Stimulated activated naive B cell treated with anti-CD40 and anti-IgM and Interleukin-4, amounts not matched to agents 10 μg/mL and 1 μg/mL and 100 μg/mL, for 72 hours (primary cell): ENCODE data around the gene PTPN7.
A peak's percentile ranks its signal among the peaks of the same experiment; 100 is the strongest.
"Not testable (repeated sequence)": the region's sequence is repeated elsewhere in the genome, so short reads cannot be mapped to it uniquely, and the experiment has no call there.

Source experiments
- ATAC-seq, 2 donors: fragments of 150-1000 bp; cut with Tn5 transposase; replicated peaks; 2 replicates each; pipeline ENCODE4 v1.10.0; 2021; ENCODE audit warnings: moderate library complexity in 1 of 2
- DNase-seq: peaks from one replicate; pipeline ENCODE4 v3.0.0; 2021
- H3K27ac Mint-ChIP-seq: one replicate; pipeline ENCODE4 v1.8.0; 2022; ENCODE audit warnings: mild to moderate bottlenecking, mixed read lengths
- H3K27me3 Mint-ChIP-seq, 2 donors: one replicate each; pipeline ENCODE4 v1.8.0; 2022; ENCODE audit warnings: mixed read lengths in 2 of 2
- H3K36me3 Mint-ChIP-seq, 2 donors: one replicate each; pipeline ENCODE4 v1.8.0; 2022; ENCODE audit warnings: mixed read lengths in 2 of 2, mild to moderate bottlenecking in 1 of 2
- H3K4me1 Mint-ChIP-seq, 2 donors: one replicate each; pipeline ENCODE4 v1.8.0; 2022; ENCODE audit warnings: mixed read lengths in 2 of 2, mild to moderate bottlenecking in 1 of 2
- H3K4me3 Mint-ChIP-seq, 2 donors: one replicate each; pipeline ENCODE4 v1.8.0; 2022; ENCODE audit warnings: mild to moderate bottlenecking in 2 of 2, mixed read lengths in 2 of 2, moderate library complexity in 1 of 2
- H3K9me3 Mint-ChIP-seq, 2 donors: one replicate each; pipeline ENCODE4 v1.8.0; 2022; ENCODE audit warnings: mixed read lengths in 2 of 2, mild to moderate bottlenecking in 1 of 2

PTPN7 gene

DNA sequence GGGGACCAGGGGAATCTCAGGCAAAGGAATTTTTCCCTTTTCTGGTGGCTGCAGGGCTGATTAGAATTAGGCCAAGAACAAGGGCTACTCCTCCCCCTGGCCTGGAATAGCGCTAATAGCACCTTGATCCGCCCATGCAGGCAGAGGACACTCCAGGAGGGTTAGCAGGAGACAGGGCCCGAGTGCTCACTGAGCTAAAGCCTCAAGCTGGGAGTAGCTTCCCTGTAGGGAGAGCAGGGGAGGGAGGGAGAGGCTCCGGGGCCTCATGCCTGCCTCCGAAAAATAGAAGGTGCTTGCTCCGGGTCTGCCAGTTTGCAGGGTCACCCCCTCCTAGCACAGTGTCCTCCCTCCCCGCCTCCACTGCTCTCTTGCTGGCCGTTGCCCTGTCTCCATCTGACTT lies 3.8 kb downstream of the PTPN7 start:
- peaks cover 31 to 52% of the 10 kb centered on the region in 2 donors for H3K4me1 Mint-ChIP-seq
- no peak overlapping the region for H3K4me3 Mint-ChIP-seq
- H3K36me3 Mint-ChIP-seq: peaks cover 44 to 55% of the 10 kb centered on the region in 2 donors
- no peaks in the 10 kb centered on the region for H3K27me3 Mint-ChIP-seq
- no peak for ATAC-seq
- DNase-seq: no peak
- H3K27ac Mint-ChIP-seq: no peak overlapping the region
- H3K9me3 Mint-ChIP-seq: no peaks in the 10 kb centered on the region

DNA sequence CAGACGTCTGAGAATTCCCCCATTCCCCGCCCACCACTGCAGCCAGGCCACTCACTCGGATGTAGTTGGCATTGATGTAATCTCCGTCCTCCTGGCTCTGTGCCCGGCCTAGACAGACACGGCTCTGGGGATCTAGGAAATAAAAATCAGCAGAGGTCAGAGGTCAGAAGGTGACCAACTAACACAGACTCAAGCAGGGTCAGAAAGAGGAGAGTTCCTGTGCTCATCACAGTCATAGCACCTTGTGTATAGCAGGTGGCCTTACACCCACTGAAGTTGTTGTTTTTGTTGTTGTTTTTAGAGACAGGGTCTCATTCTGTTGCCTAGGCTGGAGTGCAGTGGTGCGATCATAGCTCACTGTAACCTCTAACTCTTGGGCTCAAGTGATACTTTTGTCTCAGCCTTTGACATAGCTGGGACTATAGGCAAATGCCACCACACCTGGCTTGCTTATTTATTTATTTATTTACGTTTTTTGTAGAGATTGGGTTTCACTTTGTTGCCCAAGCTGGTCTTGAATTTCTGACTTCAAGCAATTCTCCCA lies 4.9 kb downstream of the PTPN7 start:
- Mint-ChIP-seq H3K4me1 (peaks cover 25 to 42% of the 10 kb centered on the region in 2 donors), H3K4me3 (no peak overlapping the region), H3K36me3 (peaks cover 52 to 64% of the 10 kb centered on the region in 2 donors), H3K27ac (no peak overlapping the region), H3K27me3 (no peaks in the 10 kb centered on the region), H3K9me3 (no peaks in the 10 kb centered on the region)
- ATAC-seq (no peak), DNase-seq (no peak)

DNA sequence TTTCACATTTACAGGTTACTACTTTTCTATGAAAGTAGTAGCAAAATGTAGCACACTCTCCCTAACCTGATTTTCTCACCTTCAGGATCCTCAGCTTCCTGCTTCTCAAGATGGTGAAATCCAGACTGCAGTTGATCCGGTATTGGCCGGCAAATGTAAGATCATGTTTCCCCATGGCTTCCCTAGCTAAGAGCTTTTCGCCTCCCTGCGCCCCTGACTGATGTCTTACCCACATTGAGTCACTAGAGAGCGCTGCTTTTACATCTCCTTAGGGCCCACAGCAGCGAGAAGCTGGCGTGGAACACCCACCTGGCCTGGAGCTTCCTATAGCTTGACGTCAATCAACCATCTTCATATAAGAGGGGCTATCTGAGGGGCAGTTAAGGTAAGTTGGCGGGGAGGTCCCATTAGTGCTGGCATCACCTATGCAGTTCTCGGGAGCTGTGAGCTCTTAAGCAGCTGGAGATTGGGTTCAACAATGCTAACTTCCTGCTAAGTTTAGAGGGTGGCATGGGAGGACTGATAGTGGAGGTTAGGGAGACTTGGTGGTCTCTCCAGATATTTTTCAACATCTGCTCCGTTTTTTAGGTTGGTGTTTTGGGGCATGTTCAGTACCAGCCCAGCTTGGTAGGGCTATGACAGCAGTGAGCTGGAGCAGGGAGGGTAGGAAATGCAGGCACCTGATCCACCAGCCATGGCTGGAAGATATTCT lies 5.5 kb downstream of the PTPN7 start:
- DNase-seq: no peak
- H3K4me1 Mint-ChIP-seq: peaks cover 22 to 35% of the 10 kb centered on the region in 2 donors
- no peaks in the 10 kb centered on the region for H3K9me3 Mint-ChIP-seq
- no peaks in the 10 kb centered on the region for H3K27me3 Mint-ChIP-seq
- no peak overlapping the region for H3K27ac Mint-ChIP-seq
- H3K36me3 Mint-ChIP-seq: peaks cover 53 to 66% of the 10 kb centered on the region in 2 donors
- ATAC-seq: peak; percentile 49 to 58
- no peak overlapping the region for H3K4me3 Mint-ChIP-seq

DNA sequence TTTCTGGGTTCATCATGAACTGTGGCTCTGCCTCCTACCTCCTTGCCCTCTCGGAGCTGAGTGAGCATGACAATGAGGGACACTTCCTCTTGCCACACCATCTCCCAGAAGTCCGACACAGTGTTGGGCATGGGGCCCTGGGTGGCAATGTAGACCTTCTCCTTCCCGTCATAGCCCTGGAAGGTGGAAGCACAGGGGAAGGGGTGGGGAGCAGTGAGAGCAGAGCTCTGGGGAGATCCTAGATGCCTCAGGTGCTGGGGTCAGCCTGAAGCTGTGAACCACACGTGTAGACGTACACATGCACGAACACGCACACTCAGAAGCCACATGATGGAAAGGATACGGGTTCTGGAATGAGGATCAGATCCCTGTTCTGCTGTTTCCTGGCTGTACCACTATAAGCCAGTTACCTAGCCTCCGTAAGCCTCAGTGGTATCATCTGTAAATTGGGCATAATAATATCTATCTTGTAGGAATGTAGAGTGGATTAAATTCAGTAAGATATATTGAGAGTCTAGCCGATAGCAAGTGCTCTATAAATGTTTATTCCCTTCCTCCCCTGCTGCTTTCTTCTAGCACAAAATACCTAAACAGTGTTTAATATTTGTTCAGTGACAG lies 6.1 kb downstream of the PTPN7 start:
- no peak overlapping the region for H3K27ac Mint-ChIP-seq
- H3K4me1 Mint-ChIP-seq: peaks cover 17 to 29% of the 10 kb centered on the region in 2 donors
- ATAC-seq (no peak), DNase-seq (no peak)
- H3K36me3 Mint-ChIP-seq: peaks cover 50 to 61% of the 10 kb centered on the region in 2 donors
- no peaks in the 10 kb centered on the region for H3K9me3 Mint-ChIP-seq
- no peak overlapping the region for H3K4me3 Mint-ChIP-seq
- H3K27me3 Mint-ChIP-seq: no peaks in the 10 kb centered on the region

GRCh38 chr1:202153284-202153683 lies 7.1 kb downstream of the PTPN7 start:
- Mint-ChIP-seq H3K36me3 (peaks cover 51 to 60% of the 10 kb centered on the region in 2 donors), H3K4me1 (peaks cover 11 to 21% of the 10 kb centered on the region in 2 donors), H3K27me3 (no peaks in the 10 kb centered on the region), H3K9me3 (no peaks in the 10 kb centered on the region), H3K4me3 (no peak overlapping the region), H3K27ac (no peak overlapping the region)
- ATAC-seq: no peak
- no peak for DNase-seq

DNA sequence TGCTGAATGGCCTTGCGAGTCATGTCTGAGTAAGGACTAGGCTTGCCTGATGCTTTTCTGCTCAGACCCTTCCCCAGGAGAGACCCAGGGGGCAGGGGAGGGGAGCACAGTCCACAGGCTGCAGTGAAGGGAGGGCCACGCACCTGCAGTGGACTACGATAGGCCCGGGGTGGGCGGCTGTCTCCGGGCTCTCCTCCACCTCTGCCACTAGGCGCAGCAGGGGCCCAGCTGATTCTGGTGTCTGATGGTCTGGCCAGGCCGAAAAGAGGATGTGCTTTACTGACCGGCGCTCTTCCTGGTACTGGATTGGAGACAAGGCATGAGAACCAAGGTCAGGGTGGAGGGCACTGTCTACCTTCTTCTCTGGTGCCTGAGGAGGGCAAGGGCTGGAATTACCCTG lies 8.0 kb downstream of the PTPN7 start:
- DNase-seq (no peak), ATAC-seq (no peak)
- Mint-ChIP-seq H3K9me3 (no peaks in the 10 kb centered on the region), H3K4me1 (peaks cover 14 to 18% of the 10 kb centered on the region in 2 donors), H3K36me3 (peaks cover 50 to 60% of the 10 kb centered on the region in 2 donors), H3K27ac (peak overlapping the region; percentile 31), H3K4me3 (no peak overlapping the region), H3K27me3 (no peaks in the 10 kb centered on the region)

DNA sequence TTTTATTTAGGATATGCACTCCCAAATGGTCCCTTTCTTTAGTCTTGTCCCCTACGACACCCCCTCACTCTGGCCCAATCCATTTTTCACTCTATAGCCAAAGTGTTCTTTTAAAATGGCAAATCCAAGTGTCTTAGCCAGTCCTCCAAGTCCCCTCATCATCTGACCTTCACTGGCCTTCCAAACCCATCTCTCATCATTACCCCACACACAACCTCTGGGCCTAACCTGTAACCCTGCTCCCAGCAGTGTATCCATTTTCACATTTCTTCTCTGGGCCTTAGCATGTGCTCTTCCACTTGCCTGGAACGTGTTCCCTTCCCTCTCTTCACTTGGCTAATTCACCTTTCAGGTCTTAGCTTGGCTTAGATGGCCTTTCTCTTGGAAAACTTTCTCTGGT lies 9.4 kb downstream of the PTPN7 start:
- ATAC-seq (no peak), DNase-seq (no peak)
- Mint-ChIP-seq H3K36me3 (peaks cover 45 to 56% of the 10 kb centered on the region in 2 donors), H3K4me1 (peaks cover 15 to 27% of the 10 kb centered on the region in 2 donors), H3K9me3 (no peaks in the 10 kb centered on the region), H3K27me3 (no peaks in the 10 kb centered on the region), H3K4me3 (no peak overlapping the region), H3K27ac (no peak overlapping the region)

- Mint-ChIP-seq H3K27ac (no peak overlapping the region), H3K36me3 (peaks cover 45 to 53% of the 10 kb centered on the region in 2 donors), H3K9me3 (no peaks in the 10 kb centered on the region), H3K4me3 (no peak overlapping the region), H3K4me1 (peaks cover 15 to 32% of the 10 kb centered on the region in 2 donors), H3K27me3 (no peaks in the 10 kb centered on the region)
- ATAC-seq: no peak
- DNase-seq: no peak
These were observed 9.8 kb downstream of the PTPN7 start for GRCh38 chr1:202150602-202151001.

DNA sequence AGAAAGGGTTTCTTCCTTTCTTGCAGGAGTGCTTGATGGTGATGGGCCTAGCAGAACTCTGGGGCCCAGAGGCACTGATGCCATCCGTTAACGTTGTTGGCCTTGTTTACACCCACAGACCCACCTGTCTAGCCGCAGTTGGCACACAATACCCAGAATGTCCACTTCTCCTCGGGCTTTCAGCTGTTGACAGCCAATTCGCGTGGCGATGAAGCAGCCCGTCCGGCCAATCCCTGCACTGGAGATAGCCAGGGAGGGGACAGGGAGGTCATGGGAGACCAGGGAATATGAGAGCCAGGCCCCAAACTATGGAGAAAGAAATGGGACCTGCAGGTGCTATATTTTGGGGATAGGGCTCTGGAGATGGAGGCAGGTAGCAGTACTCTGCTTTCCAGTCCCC lies 10.2 kb downstream of the PTPN7 start:
- H3K36me3 Mint-ChIP-seq: peaks cover 44 to 49% of the 10 kb centered on the region in 2 donors
- H3K27ac Mint-ChIP-seq: no peak overlapping the region
- DNase-seq (no peak), ATAC-seq (no peak)
- H3K4me3 Mint-ChIP-seq: no peak overlapping the region
- no peaks in the 10 kb centered on the region for H3K27me3 Mint-ChIP-seq
- no peaks in the 10 kb centered on the region for H3K9me3 Mint-ChIP-seq
- peaks cover 17 to 35% of the 10 kb centered on the region in 2 donors for H3K4me1 Mint-ChIP-seq

DNA sequence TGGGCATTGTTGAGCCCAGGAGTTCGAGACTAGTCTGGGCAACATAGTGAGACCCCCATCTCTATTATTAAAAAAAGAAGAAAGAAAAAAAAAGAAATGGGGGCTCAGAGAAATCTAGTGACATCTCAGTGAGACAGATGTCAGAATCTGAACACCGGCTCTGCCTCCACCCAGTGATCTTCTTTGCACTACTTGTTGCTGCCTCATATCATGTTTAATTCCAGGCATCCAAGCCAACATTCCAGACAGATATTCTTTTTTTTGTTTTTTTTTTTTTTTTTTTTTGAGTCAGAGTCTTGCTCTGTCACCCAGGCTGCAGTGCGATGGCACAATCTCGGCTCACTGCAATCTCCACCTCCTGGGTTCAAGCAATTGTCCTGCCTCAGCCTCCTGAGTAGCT lies 10.8 kb downstream of the PTPN7 start:
- DNase-seq (no peak), ATAC-seq (no peak)
- Mint-ChIP-seq H3K4me3 (no peak overlapping the region), H3K4me1 (peaks cover 13 to 33% of the 10 kb centered on the region in 2 donors), H3K27ac (no peak overlapping the region), H3K36me3 (peaks cover 38 to 43% of the 10 kb centered on the region in 2 donors), H3K9me3 (no peaks in the 10 kb centered on the region), H3K27me3 (no peaks in the 10 kb centered on the region)

GRCh38 chr1:202148391-202148790 lies 12.0 kb downstream of the PTPN7 start:
- Mint-ChIP-seq H3K4me1 (peaks cover 14 to 37% of the 10 kb centered on the region in 2 donors), H3K4me3 (no peak overlapping the region), H3K36me3 (peaks cover 33 to 37% of the 10 kb centered on the region in 2 donors), H3K9me3 (no peaks in the 10 kb centered on the region), H3K27me3 (no peaks in the 10 kb centered on the region), H3K27ac (no peak overlapping the region)
- DNase-seq (no peak), ATAC-seq (no peak)

GRCh38 chr1:202146993-202147392 lies 13.4 kb downstream of the PTPN7 start:
- no peak for DNase-seq
- Mint-ChIP-seq H3K27ac (no peak overlapping the region), H3K4me3 (no peak overlapping the region)

GRCh38 chr1:202146279-202146678 lies 14.1 kb downstream of the PTPN7 start:
- no peak for DNase-seq
- no peaks in the 10 kb centered on the region for H3K9me3 Mint-ChIP-seq

More at GRCh38 chr1:202146993-202147392, 13.4 kb downstream of the PTPN7 start:
- Mint-ChIP-seq H3K9me3 (no peaks in the 10 kb centered on the region), H3K36me3 (peaks cover 24 to 28% of the 10 kb centered on the region in 2 donors), H3K27me3 (no peaks in the 10 kb centered on the region), H3K4me1 (peaks cover 20 to 50% of the 10 kb centered on the region in 2 donors)
- ATAC-seq: no peak

GRCh38 chr1:202145744-202146140 lies 14.7 kb downstream of the PTPN7 start:
- H3K36me3 Mint-ChIP-seq: peaks cover 17 to 20% of the 10 kb centered on the region in 2 donors
- ATAC-seq, H3K9me3 Mint-ChIP-seq, H3K27me3 Mint-ChIP-seq, DNase-seq: not testable (repeated sequence)
- H3K4me3 Mint-ChIP-seq: peak overlapping the region in 1 of 2 donors; percentile 91
- peak overlapping the region; percentile 87 for H3K27ac Mint-ChIP-seq
- H3K4me1 Mint-ChIP-seq: peaks cover 21 to 56% of the 10 kb centered on the region in 2 donors

More at GRCh38 chr1:202146279-202146678, 14.1 kb downstream of the PTPN7 start:
- Mint-ChIP-seq H3K4me1 (peaks cover 23 to 51% of the 10 kb centered on the region in 2 donors), H3K27me3 (no peaks in the 10 kb centered on the region), H3K4me3 (no peak overlapping the region), H3K27ac (peak overlapping the region; percentile 68), H3K36me3 (peaks cover 23 to 25% of the 10 kb centered on the region in 2 donors)
- ATAC-seq: no peak
